Duodenal mucosa (tissue), 2 donors: ENCODE data around the gene MGMT.

Experiments used
- H3K27ac ChIP-seq: one replicate; pipeline ENCODE4 v1.7.0; 2013; ENCODE audit warnings: low read depth, low read length
- H3K27me3 ChIP-seq, 2 donors: one replicate each; pipeline ENCODE4 v1.7.0; 2013; ENCODE audit warnings: low read length in 2 of 2, control low read depth in 1 of 2; ENCODE audit not compliant: insufficient read depth in 2 of 2, control insufficient read depth in 1 of 2
- H3K36me3 ChIP-seq, 2 donors: one replicate each; pipeline ENCODE4 v1.7.0; 2013; ENCODE audit warnings: low read length in 2 of 2, control low read depth in 1 of 2; ENCODE audit not compliant: insufficient read depth in 2 of 2, control insufficient read depth in 1 of 2
- H3K4me1 ChIP-seq, 2 donors: one replicate each; pipeline ENCODE4 v1.7.0; 2013; ENCODE audit warnings: low read length in 2 of 2, control low read depth in 1 of 2; ENCODE audit not compliant: insufficient read depth in 2 of 2, control insufficient read depth in 1 of 2
- H3K4me3 ChIP-seq, 2 donors: one replicate each; pipeline ENCODE4 v1.7.0; 2013; ENCODE audit warnings: low read length in 2 of 2, low read depth in 1 of 2
- H3K9ac ChIP-seq, 2 donors: one replicate each; pipeline ENCODE4 v1.7.0; 2013; ENCODE audit warnings: low read length in 2 of 2, low read depth in 1 of 2
- H3K9me3 ChIP-seq, 2 donors: one replicate each; pipeline ENCODE4 v1.7.0; 2013; ENCODE audit warnings: low read length in 2 of 2, control low read depth in 1 of 2; ENCODE audit not compliant: control insufficient read depth in 1 of 2

The MGMT gene

DNA sequence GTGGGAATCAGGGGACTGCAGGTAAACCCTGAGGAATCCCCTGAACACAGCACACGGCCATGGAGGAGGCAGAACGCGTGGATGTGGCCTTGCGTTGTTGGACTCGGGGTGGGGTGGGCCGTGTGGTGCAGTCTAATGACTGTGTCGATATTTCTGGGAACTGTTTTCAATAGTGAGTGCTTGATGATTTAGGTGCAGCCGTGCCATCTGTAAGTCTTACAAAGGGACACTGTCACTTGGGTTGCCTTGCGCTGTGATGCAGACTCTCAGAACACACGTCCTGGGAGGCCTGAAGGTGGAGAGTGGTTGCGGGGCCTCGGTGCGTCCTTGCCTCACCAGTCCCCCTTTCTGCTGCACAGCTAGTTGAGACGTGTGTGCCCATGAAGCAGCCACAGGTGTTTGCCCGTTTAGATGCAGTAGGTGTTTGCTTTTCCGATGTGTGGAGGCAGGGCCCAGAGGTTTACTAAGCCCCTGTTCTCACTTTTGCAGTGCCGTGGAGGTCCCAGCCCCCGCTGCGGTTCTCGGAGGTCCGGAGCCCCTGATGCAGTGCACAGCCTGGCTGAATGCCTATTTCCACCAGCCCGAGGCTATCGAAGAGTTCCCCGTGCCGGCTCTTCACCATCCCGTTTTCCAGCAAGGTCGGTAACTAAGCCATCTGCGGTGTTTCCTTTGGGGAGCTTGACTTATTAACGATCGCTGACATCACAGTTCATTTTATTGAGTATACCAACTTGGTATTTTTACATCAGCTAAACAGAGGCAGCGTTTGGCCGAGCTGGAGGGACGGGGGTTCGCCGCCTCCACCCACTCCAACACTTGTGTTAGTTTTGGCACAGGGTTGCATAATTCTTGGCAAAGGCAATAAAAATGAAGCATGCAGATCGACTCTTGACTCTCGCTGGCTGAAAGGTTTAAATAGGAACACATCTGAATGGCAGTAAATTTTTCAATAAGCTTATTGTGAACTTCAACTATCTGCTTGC is 240.7 kb downstream of the MGMT start:
- Histone ChIP-seq H3K4me1 (no peaks in the 10 kb centered on the region), H3K27me3 (no peaks in the 10 kb centered on the region), H3K27ac (no peak overlapping the region), H3K36me3 (peaks cover 4 to 7% of the 10 kb centered on the region in 2 donors), H3K4me3 (no peak overlapping the region), H3K9ac (no peak overlapping the region), H3K9me3 (no peaks in the 10 kb centered on the region)

- Histone ChIP-seq H3K27me3 (no peaks in the 10 kb centered on the region), H3K36me3 (peaks cover 4 to 7% of the 10 kb centered on the region in 2 donors), H3K9ac (no peak overlapping the region), H3K4me1 (no peaks in the 10 kb centered on the region), H3K4me3 (no peak overlapping the region), H3K27ac (no peak overlapping the region), H3K9me3 (no peaks in the 10 kb centered on the region)
Measured at GRCh38 chr10:129709101-129709500, 242.1 kb downstream of the MGMT start.

DNA sequence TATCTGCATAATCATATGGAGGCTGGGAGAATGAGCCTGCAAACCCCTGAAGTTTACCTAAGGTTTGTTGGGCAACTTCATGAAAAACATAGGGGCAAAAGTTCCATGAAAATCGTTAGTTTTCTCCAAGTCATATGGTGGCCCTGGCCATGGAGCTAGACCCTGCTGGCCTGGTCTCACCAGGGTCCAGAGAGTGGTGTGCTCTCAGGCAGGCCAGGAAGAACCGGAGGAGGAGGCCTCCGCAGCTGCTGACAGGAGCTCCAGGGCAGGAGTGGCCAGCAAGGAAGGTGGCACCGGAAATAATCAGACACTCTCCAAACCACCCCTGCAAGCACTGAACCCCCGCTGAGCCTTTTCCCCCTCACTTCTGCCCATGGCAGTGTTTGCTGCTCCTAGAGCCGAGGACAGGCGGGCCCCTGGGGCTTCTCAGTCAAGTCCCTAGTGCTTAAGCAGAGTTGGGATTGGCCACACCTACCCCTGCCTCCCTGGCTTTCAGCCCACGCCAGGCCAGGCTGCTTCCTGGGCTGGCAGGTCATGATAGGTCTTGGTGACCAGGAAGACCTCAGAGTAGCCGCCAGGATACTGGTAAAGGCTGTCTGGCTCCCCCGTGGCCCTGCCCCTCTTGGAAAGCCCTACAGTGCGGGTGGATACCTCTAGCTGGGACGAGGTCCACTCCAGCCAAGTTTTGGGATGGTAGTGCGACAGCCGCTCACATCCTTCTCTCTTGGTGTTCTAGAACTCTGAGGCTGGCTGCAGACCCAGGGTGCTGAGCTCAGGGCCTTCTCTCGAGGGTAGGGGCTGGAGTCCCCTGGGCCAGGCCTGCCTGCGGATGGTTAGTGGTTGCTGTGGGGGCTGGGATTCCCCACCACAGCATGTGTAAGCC is 242.8 kb downstream of the MGMT start:
- Histone ChIP-seq H3K4me3 (no peak overlapping the region), H3K9ac (no peak overlapping the region), H3K4me1 (no peaks in the 10 kb centered on the region), H3K36me3 (peaks cover 4 to 7% of the 10 kb centered on the region in 2 donors), H3K9me3 (no peaks in the 10 kb centered on the region), H3K27ac (no peak overlapping the region), H3K27me3 (no peaks in the 10 kb centered on the region)

- H3K9me3 ChIP-seq = no peaks in the 10 kb centered on the region
- peaks cover 4 to 7% of the 10 kb centered on the region in 2 donors for H3K36me3 ChIP-seq
- H3K9ac ChIP-seq = no peak overlapping the region
- H3K4me1 ChIP-seq = no peaks in the 10 kb centered on the region
- H3K27me3 ChIP-seq = no peaks in the 10 kb centered on the region
- H3K4me3 ChIP-seq = no peak overlapping the region
- H3K27ac ChIP-seq = no peak overlapping the region
Measured at GRCh38 chr10:129710510-129710847, 243.4 kb downstream of the MGMT start.

GRCh38 chr10:129711291-129711690 is 244.2 kb downstream of the MGMT start:
- no peak overlapping the region for H3K4me3 ChIP-seq
- H3K27ac ChIP-seq = no peak overlapping the region
- H3K4me1 ChIP-seq = no peaks in the 10 kb centered on the region
- H3K36me3 ChIP-seq = peaks cover 4 to 7% of the 10 kb centered on the region in 2 donors
- no peak overlapping the region for H3K9ac ChIP-seq
- no peaks in the 10 kb centered on the region for H3K27me3 ChIP-seq
- no peaks in the 10 kb centered on the region for H3K9me3 ChIP-seq

- H3K27ac ChIP-seq = no peak overlapping the region
- no peak overlapping the region for H3K9ac ChIP-seq
- H3K4me1 ChIP-seq = no peaks in the 10 kb centered on the region
- H3K36me3 ChIP-seq = peaks cover 4 to 7% of the 10 kb centered on the region in 2 donors
- no peaks in the 10 kb centered on the region for H3K27me3 ChIP-seq
- no peaks in the 10 kb centered on the region for H3K9me3 ChIP-seq
- H3K4me3 ChIP-seq = no peak overlapping the region
Measured at GRCh38 chr10:129712000-129712399, 245.0 kb downstream of the MGMT start.

GRCh38 chr10:129713659-129714265 is 246.7 kb downstream of the MGMT start:
- Histone ChIP-seq H3K4me1 (no peaks in the 10 kb centered on the region), H3K9me3 (no peaks in the 10 kb centered on the region), H3K4me3 (no peak overlapping the region), H3K27me3 (no peaks in the 10 kb centered on the region), H3K36me3 (peaks cover 3 to 9% of the 10 kb centered on the region in 2 donors), H3K27ac (no peak overlapping the region), H3K9ac (no peak overlapping the region)

- H3K9me3 ChIP-seq = no peaks in the 10 kb centered on the region
- H3K36me3 ChIP-seq = peaks cover 0 to 3% of the 10 kb centered on the region in 2 donors
- no peak overlapping the region for H3K27ac ChIP-seq
- H3K4me3 ChIP-seq = no peak overlapping the region
- no peak overlapping the region for H3K9ac ChIP-seq
- H3K27me3 ChIP-seq = no peaks in the 10 kb centered on the region
- no peaks in the 10 kb centered on the region for H3K4me1 ChIP-seq
Measured at GRCh38 chr10:129715805-129716204, 248.8 kb downstream of the MGMT start.

GRCh38 chr10:129716211-129716681 is 249.2 kb downstream of the MGMT start:
- H3K9me3 ChIP-seq = no peaks in the 10 kb centered on the region
- H3K9ac ChIP-seq = no peak overlapping the region
- H3K36me3 ChIP-seq = peaks cover 0 to 3% of the 10 kb centered on the region in 2 donors
- H3K4me1 ChIP-seq = no peaks in the 10 kb centered on the region
- H3K27ac ChIP-seq = no peak overlapping the region
- H3K27me3 ChIP-seq = no peaks in the 10 kb centered on the region
- H3K4me3 ChIP-seq = no peak overlapping the region
